ENCODE measurements around the gene PRR16. TPM values are rescaled to one million over a fixed set of nuclear protein-coding genes. Genes with fewer than 3 reads are reported as not detected.

Gene PRR16
- total and polyA plus RNA-seq, 2 experiments from 2014 or later = 1.0 to 1.7 TPM

DNA sequence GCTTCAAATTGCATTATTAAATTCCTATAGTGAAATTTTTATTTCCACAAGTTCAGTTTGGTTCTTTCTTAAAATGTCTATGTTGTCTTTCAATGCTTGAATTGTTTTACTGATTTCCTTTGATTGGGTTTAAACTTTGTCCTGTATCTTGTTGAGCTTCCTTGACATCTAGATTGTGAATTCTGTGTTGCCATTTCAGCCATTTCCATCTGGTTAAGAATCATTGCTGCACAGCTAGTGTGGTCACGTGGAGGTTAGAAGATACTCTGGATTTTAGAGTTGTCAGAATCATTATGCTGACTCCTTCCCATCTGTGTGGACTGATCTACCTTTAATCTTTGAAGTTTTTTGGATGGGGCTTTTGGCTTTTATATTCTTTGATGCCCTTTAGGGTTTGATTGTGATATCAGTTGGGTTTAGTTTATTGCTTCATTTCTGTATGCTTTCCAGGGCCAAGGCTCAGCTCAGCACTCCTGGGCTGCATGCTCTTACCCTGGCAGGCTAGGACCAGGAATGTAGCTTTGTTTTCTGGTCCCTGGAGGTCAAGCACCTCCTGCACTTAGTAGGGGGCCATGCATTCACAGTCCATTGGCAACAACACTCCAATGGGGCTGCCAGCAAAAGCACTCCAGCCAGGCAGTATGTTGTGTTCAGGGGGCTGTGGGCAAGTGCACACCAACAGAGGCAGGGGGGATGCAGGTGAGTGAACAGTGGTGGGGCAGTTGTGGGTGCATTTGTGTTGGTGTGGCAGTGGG is 141.4 kb downstream of the PRR16 start (continued):
- TF ChIP-seq CTCF (conservative IDR thresholded peaks at IDR 0.05; ENCODE audit: low read depth in 2 of 2) = no peak
- no peak for TF ChIP-seq CREB1 (CRISPR knock-in tag; IDR thresholded peaks at IDR 0.05; ENCODE audit: low read depth)
- no peak for TF ChIP-seq POLR2AphosphoS5 (IDR thresholded peaks at IDR 0.05; ENCODE audit: low read depth)
- TF ChIP-seq JUNB (IDR thresholded peaks at IDR 0.05; ENCODE audit: unreplicated experiment) = no peak
- no peak for TF ChIP-seq REST (IDR thresholded peaks at IDR 0.05; ENCODE audit: unreplicated experiment)
- no peak for TF ChIP-seq ZNF114 (CRISPR knock-in tag; IDR thresholded peaks at IDR 0.05)

DNA sequence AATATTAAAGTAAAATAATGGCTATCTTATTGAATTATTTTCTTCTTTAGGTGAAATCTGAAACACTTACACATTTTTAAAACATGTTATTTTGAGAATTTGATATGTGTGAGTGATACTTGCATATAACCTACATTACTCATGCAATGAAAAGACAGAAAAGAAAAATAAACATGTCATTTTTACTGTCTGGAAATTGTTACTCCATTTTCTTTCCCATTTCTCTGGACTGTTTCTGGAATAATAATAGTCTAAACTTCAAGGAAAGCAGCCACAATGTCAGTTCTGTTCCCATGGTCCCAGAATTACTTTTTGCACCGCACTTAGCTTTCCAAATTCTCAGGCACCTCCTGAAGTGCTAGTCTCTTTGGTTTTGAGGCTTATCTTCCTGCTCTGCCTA is 145.5 kb downstream of the PRR16 start:
- no peaks in the 10 kb centered on the region for H3K4me1 ChIP-seq (ENCODE audit: insufficient read depth)
- H3K9me2 ChIP-seq (ENCODE audit: insufficient read depth) = no peaks in the 10 kb centered on the region
- H4K20me1 ChIP-seq (replicated peaks; ENCODE audit: insufficient read depth) = no peaks in the 10 kb centered on the region
- Mint-ChIP-seq H3K36me3 (ENCODE audit: low read depth) (no peaks in the 10 kb centered on the region), H3K27me3 (ENCODE audit: insufficient read depth, low read depth, poor library complexity) (no peaks in the 10 kb centered on the region), H3K27ac (no peak overlapping the region), H3K4me1 (no peaks in the 10 kb centered on the region; the same call in 1 of the 3 replicates), H3K9me3 (no peaks in the 10 kb centered on the region; the same call in 2 of the 3 replicates), H3K4me3 (no peak overlapping the region)
- TF ChIP-seq EZH2 (IDR thresholded peaks at IDR 0.05; ENCODE audit: low read depth, unreplicated experiment) (no peak), NANOG (IDR thresholded peaks at IDR 0.05; ENCODE audit: borderline replicate concordance) (no peak), CTCF (conservative IDR thresholded peaks at IDR 0.05; ENCODE audit: low read depth in 2 of 2) (no peak)
- TF ChIP-seq, protein P1, sequence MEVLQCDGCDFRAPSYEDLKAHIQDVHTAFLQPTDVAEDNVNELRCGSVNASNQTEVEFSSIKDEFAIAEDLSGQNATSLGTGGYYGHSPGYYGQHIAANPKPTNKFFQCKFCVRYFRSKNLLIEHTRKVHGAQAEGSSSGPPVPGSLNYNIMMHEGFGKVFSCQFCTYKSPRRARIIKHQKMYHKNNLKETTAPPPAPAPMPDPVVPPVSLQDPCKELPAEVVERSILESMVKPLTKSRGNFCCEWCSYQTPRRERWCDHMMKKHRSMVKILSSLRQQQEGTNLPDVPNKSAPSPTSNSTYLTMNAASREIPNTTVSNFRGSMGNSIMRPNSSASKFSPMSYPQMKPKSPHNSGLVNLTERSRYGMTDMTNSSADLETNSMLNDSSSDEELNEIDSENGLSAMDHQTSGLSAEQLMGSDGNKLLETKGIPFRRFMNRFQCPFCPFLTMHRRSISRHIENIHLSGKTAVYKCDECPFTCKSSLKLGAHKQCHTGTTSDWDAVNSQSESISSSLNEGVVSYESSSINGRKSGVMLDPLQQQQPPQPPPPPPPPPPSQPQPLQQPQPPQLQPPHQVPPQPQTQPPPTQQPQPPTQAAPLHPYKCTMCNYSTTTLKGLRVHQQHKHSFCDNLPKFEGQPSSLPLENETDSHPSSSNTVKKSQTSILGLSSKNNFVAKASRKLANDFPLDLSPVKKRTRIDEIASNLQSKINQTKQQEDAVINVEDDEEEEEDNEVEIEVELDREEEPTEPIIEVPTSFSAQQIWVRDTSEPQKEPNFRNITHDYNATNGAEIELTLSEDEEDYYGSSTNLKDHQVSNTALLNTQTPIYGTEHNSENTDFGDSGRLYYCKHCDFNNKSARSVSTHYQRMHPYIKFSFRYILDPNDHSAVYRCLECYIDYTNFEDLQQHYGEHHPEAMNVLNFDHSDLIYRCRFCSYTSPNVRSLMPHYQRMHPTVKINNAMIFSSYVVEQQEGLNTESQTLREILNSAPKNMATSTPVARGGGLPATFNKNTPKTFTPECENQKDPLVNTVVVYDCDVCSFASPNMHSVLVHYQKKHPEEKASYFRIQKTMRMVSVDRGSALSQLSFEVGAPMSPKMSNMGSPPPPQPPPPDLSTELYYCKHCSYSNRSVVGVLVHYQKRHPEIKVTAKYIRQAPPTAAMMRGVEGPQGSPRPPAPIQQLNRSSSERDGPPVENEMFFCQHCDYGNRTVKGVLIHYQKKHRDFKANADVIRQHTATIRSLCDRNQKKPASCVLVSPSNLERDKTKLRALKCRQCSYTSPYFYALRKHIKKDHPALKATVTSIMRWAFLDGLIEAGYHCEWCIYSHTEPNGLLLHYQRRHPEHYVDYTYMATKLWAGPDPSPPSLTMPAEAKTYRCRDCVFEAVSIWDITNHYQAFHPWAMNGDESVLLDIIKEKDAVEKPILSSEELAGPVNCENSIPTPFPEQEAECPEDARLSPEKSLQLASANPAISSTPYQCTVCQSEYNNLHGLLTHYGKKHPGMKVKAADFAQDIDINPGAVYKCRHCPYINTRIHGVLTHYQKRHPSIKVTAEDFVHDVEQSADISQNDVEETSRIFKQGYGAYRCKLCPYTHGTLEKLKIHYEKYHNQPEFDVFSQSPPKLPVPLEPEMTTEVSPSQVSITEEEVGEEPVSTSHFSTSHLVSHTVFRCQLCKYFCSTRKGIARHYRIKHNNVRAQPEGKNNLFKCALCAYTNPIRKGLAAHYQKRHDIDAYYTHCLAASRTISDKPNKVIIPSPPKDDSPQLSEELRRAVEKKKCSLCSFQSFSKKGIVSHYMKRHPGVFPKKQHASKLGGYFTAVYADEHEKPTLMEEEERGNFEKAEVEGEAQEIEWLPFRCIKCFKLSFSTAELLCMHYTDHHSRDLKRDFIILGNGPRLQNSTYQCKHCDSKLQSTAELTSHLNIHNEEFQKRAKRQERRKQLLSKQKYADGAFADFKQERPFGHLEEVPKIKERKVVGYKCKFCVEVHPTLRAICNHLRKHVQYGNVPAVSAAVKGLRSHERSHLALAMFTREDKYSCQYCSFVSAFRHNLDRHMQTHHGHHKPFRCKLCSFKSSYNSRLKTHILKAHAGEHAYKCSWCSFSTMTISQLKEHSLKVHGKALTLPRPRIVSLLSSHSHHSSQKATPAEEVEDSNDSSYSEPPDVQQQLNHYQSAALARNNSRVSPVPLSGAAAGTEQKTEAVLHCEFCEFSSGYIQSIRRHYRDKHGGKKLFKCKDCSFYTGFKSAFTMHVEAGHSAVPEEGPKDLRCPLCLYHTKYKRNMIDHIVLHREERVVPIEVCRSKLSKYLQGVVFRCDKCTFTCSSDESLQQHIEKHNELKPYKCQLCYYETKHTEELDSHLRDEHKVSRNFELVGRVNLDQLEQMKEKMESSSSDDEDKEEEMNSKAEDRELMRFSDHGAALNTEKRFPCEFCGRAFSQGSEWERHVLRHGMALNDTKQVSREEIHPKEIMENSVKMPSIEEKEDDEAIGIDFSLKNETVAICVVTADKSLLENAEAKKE (CRISPR knock-in tag; IDR thresholded peaks at IDR 0.05) = no peak
- H3K27me3 ChIP-seq (ENCODE audit: insufficient read depth) = no peaks in the 10 kb centered on the region
- H3K36me3 ChIP-seq (ENCODE audit: insufficient read depth) = no peaks in the 10 kb centered on the region
- no peak overlapping the region for H3K4me3 ChIP-seq
- H3K27ac ChIP-seq (ENCODE audit: low read depth) = no peak overlapping the region
- DNase-seq (ENCODE audit: low spot score) = no peak
- ATAC-seq = no peak
- no peaks in the 10 kb centered on the region for H3K79me2 ChIP-seq (replicated peaks; ENCODE audit: insufficient read depth)
- H2AFZ ChIP-seq = no peak overlapping the region
- no peaks in the 10 kb centered on the region for H3F3A ChIP-seq (replicated peaks; ENCODE audit: low read depth)
- no peak overlapping the region for H3K4me2 ChIP-seq

All from GM23338 (cell line).